ENCODE measurements around the gene VAMP1.
"Not testable (repeated sequence)": the region's sequence is repeated elsewhere in the genome, so short reads cannot be mapped to it uniquely, and the experiment has no call there.

VAMP1 gene

GRCh38 chr12:6476489-6476888 lies 6.0 kb upstream of the VAMP1 start:
- peak; percentile 85 for DNase-seq (ENCODE audit: low read depth)
- TF ChIP-seq CTCF (conservative IDR thresholded peaks at IDR 0.05; ENCODE audit: low read length): no peak
- no peak overlapping the region for H3K4me3 ChIP-seq (ENCODE audit: low read length)

- DNase-seq (ENCODE audit: low read depth); H3K4me3 ChIP-seq (ENCODE audit: low read length): not testable (repeated sequence)
Measured at GRCh38 chr12:6475233-6475975, 4.9 kb upstream of the VAMP1 start.

- no peak overlapping the region for H3K4me3 ChIP-seq (ENCODE audit: low read length)
- no peak for DNase-seq (ENCODE audit: low read depth)
- TF ChIP-seq CTCF (conservative IDR thresholded peaks at IDR 0.05; ENCODE audit: low read length): no peak
Measured at GRCh38 chr12:6472491-6472890, 2.0 kb upstream of the VAMP1 start.

GRCh38 chr12:6471989-6472360 lies 1.5 kb upstream of the VAMP1 start:
- TF ChIP-seq CTCF (conservative IDR thresholded peaks at IDR 0.05; ENCODE audit: low read length): no peak
- DNase-seq (ENCODE audit: low read depth): peak; percentile 43
- no peak overlapping the region for H3K4me3 ChIP-seq (ENCODE audit: low read length)

- DNase-seq (ENCODE audit: low read depth): no peak
- TF ChIP-seq CTCF (conservative IDR thresholded peaks at IDR 0.05; ENCODE audit: low read length): no peak
- peak overlapping the region; percentile 88 for H3K4me3 ChIP-seq (ENCODE audit: low read length)
Measured at GRCh38 chr12:6469609-6470374, 685 bp downstream of the VAMP1 start.

- H3K4me3 ChIP-seq (ENCODE audit: low read length): peak overlapping the region; percentile 88
- DNase-seq (ENCODE audit: low read depth): no peak
- no peak for TF ChIP-seq CTCF (conservative IDR thresholded peaks at IDR 0.05; ENCODE audit: low read length)
Measured at GRCh38 chr12:6469092-6469491, 1.4 kb downstream of the VAMP1 start.

- H3K4me3 ChIP-seq (ENCODE audit: low read length): no peak overlapping the region
- DNase-seq (ENCODE audit: low read depth): no peak
- no peak for TF ChIP-seq CTCF (conservative IDR thresholded peaks at IDR 0.05; ENCODE audit: low read length)
Measured at GRCh38 chr12:6468283-6468575, 2.2 kb downstream of the VAMP1 start.

GRCh38 chr12:6467571-6468282 lies 2.8 kb downstream of the VAMP1 start:
- H3K4me3 ChIP-seq (ENCODE audit: low read length); DNase-seq (ENCODE audit: low read depth): not testable (repeated sequence)

- DNase-seq (ENCODE audit: low read depth); H3K4me3 ChIP-seq (ENCODE audit: low read length): not testable (repeated sequence)
Measured at GRCh38 chr12:6466751-6467150, 3.7 kb downstream of the VAMP1 start.
